Umbilical cord (tissue), 2 donors: Measurements from ENCODE around the gene VPS13D. TPM values are rescaled to one million over a fixed set of nuclear protein-coding genes. Genes with fewer than 3 reads are reported as not detected.
A peak's percentile ranks its signal among the peaks of the same experiment; 100 is the strongest.
"Not testable (repeated sequence)": the region's sequence is repeated elsewhere in the genome, so short reads cannot be mapped to it uniquely, and the experiment has no call there.

Experiments used
- DNase-seq: peaks from one replicate; pipeline ENCODE4 v3.0.0-alpha.2; 2015; ENCODE audit warnings: low spot score
- total RNA-seq: library from RNA; depleted of rRNA; stranded (reverse); fragments of >200 nt; gene quantifications from one replicate; pipeline ENCODE4 v1.2.3, GENCODE V29; 2014; ENCODE audit warnings: low replicate concordance; ENCODE audit not compliant: insufficient read depth

VPS13D gene
- total RNA-seq, 1 donor from 2014 or later, result 31.3 TPM

- DNase-seq, result no peak
These were observed 237.0 kb downstream of the VPS13D start for GRCh38 chr1:12466816-12467215.

GRCh38 chr1:12467570-12468286, 237.9 kb downstream of the VPS13D start:
- DNase-seq, result no peak

- no peak for DNase-seq
These were observed 238.5 kb downstream of the VPS13D start for GRCh38 chr1:12468323-12468722.

GRCh38 chr1:12469493-12469892, 239.7 kb downstream of the VPS13D start:
- DNase-seq, result no peak

GRCh38 chr1:12469990-12470389, 240.2 kb downstream of the VPS13D start:
- DNase-seq, result peak; percentile 37

- not testable (repeated sequence) for DNase-seq
These were observed 241.1 kb downstream of the VPS13D start for GRCh38 chr1:12470916-12471315.

- DNase-seq, result no peak
These were observed 242.4 kb downstream of the VPS13D start for GRCh38 chr1:12472156-12472797.

GRCh38 chr1:12472798-12473551, 243.1 kb downstream of the VPS13D start:
- DNase-seq, result peak; percentile 76

GRCh38 chr1:12473596-12474362, 243.9 kb downstream of the VPS13D start:
- peak; percentile 90 for DNase-seq

- DNase-seq, result peak; percentile 38
These were observed 245.3 kb downstream of the VPS13D start for GRCh38 chr1:12475101-12475500.

GRCh38 chr1:12475530-12475934, 245.7 kb downstream of the VPS13D start:
- peak; percentile 16 for DNase-seq

GRCh38 chr1:12475947-12476346, 246.1 kb downstream of the VPS13D start:
- DNase-seq, result no peak

- DNase-seq, result no peak
These were observed 247.5 kb downstream of the VPS13D start for GRCh38 chr1:12477314-12477713.

- DNase-seq, result peak; percentile 98
These were observed 248.2 kb downstream of the VPS13D start for GRCh38 chr1:12477936-12478611.

GRCh38 chr1:12478612-12478985, 248.8 kb downstream of the VPS13D start:
- no peak for DNase-seq

GRCh38 chr1:12479311-12479710, 249.5 kb downstream of the VPS13D start:
- DNase-seq, result no peak

- no peak for DNase-seq
These were observed 250.2 kb downstream of the VPS13D start for GRCh38 chr1:12480041-12480440.

- DNase-seq, result peak; percentile 76
These were observed 251.0 kb downstream of the VPS13D start for GRCh38 chr1:12480748-12481362.

- no peak for DNase-seq
These were observed 252.1 kb downstream of the VPS13D start for GRCh38 chr1:12481928-12482327.

- DNase-seq, result no peak
These were observed 253.2 kb downstream of the VPS13D start for GRCh38 chr1:12482988-12483387.
